NCI-H1694 treated with DMSO at 0.1 percent for 48 hours (cell line): ENCODE measurements around the gene UBE2J2.

Experiments
- DNase-seq: peaks from one replicate; lab custom pipeline; 2025; lab: John Stamatoyannopoulos, UW

The UBE2J2 gene

GRCh38 chr1:1211541-1212441 is 61.9 kb downstream of the UBE2J2 start:
- DNase-seq, result no peak

GRCh38 chr1:1210726-1211540 is 62.7 kb downstream of the UBE2J2 start:
- DNase-seq, result no peak

- DNase-seq, result no peak
These were observed 64.8 kb downstream of the UBE2J2 start for GRCh38 chr1:1208713-1209433.

GRCh38 chr1:1207571-1207892 is 66.1 kb downstream of the UBE2J2 start:
- no peak for DNase-seq

GRCh38 chr1:1206966-1207531 is 66.6 kb downstream of the UBE2J2 start:
- DNase-seq, result no peak

GRCh38 chr1:1206376-1206965 is 67.2 kb downstream of the UBE2J2 start, which contains the start of gene TNFRSF18:
Gene TNFRSF18 (minus strand): TSS chr1:1206592. CDS start chr1:1206571, 21 bp downstream.
- DNase-seq, result no peak

GRCh38 chr1:1205769-1206375 is 67.8 kb downstream of the UBE2J2 start:
- DNase-seq, result no peak

- no peak for DNase-seq
These were observed 68.5 kb downstream of the UBE2J2 start for GRCh38 chr1:1204998-1205768.

- no peak for DNase-seq
These were observed 69.2 kb downstream of the UBE2J2 start for GRCh38 chr1:1204425-1204920.
